ENCODE measurements around the gene TRIM24.
"Not testable (repeated sequence)": the region's sequence is repeated elsewhere in the genome, so short reads cannot be mapped to it uniquely, and the experiment has no call there.

Gene TRIM24

DNA sequence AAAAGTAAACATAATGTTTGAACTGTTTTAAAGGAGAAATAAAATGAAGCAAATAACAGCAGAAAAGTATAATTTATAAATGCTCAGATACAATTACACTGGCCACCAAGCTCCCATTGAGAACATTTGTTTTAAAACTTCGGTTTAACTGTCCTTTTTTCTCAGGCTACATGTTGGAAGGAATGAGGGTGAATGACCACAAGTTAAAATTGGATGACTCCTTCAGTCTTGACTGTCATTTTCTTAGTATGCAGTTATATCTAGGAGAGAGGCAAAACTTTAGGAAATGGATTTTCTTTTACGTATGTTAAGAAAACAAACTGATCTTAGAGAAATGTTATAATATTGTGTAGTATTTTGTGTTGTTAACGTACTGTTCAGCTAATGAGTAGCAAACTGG is 5.0 kb downstream of the TRIM24 start:
- H3K9ac ChIP-seq (ENCODE audit: insufficient read length, low read depth): no peak overlapping the region
- no peaks in the 10 kb centered on the region for H3K4me1 ChIP-seq (ENCODE audit: insufficient read depth, insufficient read length)
- no peak for DNase-seq (ENCODE audit: low read depth, low spot score)
- H3K27me3 ChIP-seq (ENCODE audit: insufficient read depth, insufficient read length): no peaks in the 10 kb centered on the region
- no peak overlapping the region for H3K4me3 ChIP-seq (ENCODE audit: insufficient read length, low read depth)
- H3K9me3 ChIP-seq (ENCODE audit: insufficient read depth, low read length): peaks cover 5% of the 10 kb centered on the region; the same call in 1 of the 2 replicates
- TF ChIP-seq ZNF274 (IDR thresholded peaks at IDR 0.05; ENCODE audit: low read depth, low read length) (no peak), SUZ12 (IDR thresholded peaks at IDR 0.05; ENCODE audit: extremely low read depth, insufficient read depth, insufficient read length) (no peak), YY1 (IDR thresholded peaks at IDR 0.05; ENCODE audit: insufficient read depth, insufficient read length) (no peak)
- H3K36me3 ChIP-seq (ENCODE audit: insufficient read depth, insufficient read length, low read length): peaks cover 19% of the 10 kb centered on the region

DNA sequence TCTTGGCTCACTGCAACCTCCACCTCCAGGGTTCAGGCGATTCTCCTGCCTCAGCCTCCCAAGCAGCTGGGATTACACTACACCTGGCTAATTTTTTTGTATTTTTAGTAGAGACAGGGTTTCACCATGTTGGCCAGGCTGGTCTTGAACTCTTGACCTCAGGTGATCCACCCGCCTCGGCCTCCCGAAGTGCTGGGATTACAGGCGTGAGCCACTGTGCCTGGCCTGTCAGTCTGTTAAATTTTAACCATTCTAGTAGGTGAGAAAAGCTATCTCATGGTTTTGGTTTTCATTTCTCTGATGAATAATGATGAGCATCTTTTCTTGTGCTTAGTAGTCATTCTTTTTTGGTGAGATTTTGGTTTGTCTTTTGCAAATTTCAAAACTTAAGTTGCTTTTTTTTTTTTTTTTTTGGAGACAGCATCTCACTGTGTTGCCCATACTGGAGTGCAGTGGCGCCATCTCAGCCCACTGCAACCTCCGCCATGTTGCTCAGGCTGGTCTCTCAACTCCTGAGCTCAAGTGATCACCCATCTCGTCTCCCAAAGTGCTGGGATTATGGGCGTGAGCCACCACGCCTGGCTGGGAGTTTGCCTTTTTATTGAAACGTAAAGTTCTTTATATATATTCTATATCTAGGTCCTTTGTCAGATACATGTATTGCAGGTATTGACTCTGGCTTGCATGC is 6.2 kb downstream of the TRIM24 start:
- H3K27me3 ChIP-seq (ENCODE audit: insufficient read depth, insufficient read length); DNase-seq (ENCODE audit: low read depth, low spot score); H3K4me3 ChIP-seq (ENCODE audit: insufficient read length, low read depth); H3K9ac ChIP-seq (ENCODE audit: insufficient read length, low read depth); H3K9me3 ChIP-seq (ENCODE audit: insufficient read depth, low read length); H3K4me1 ChIP-seq (ENCODE audit: insufficient read depth, insufficient read length): not testable (repeated sequence)
- H3K36me3 ChIP-seq (ENCODE audit: insufficient read depth, insufficient read length, low read length): peaks cover 19% of the 10 kb centered on the region

DNA sequence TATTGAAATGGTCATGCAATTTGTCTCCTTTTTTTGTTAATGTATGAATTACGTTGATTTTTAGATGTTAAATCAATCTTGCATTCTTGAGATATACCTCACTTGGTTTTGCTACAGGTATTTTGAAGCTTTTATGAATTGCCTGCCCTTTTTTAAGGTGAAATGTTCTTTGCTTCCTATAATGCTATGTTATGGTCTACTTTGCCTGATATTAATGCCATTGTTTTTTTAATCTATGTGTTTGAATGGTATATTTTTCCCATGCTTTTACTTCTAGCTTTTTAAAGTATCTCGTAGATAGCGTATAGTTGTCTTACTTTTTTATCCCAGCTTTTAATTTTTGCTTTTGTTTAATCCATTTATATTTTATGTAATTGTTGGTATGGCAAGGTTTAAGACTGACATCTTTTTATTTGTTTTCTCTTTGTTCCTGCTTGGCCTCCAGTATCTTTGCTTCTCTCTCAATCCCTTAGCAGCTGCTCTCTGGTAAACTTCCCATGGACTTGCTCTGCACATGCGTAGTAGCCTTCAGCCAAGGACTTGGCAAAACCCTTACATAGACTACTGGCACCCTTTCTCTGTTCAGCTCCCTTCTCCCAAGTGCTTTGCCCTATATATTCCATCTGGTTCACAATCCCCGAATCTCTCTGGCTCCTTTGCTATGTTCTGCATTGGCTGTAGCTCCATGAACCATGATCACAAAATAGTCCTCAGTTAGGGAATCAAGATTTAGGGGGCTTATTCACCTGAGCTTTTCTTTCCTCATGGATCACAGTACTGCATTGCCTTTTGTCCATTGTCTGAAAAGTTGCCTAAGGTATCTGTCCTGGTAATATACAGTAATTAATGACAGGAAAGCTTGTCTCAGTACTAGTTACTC is 8.4 kb downstream of the TRIM24 start:
- H3K9ac ChIP-seq (ENCODE audit: insufficient read length, low read depth): no peak overlapping the region
- no peaks in the 10 kb centered on the region for H3K4me1 ChIP-seq (ENCODE audit: insufficient read depth, insufficient read length)
- H3K9me3 ChIP-seq (ENCODE audit: insufficient read depth, low read length): peaks cover 1% of the 10 kb centered on the region; the same call in 1 of the 2 replicates
- peaks cover 11% of the 10 kb centered on the region for H3K36me3 ChIP-seq (ENCODE audit: insufficient read depth, insufficient read length, low read length)
- no peak for TF ChIP-seq ZNF274 (IDR thresholded peaks at IDR 0.05; ENCODE audit: low read depth, low read length)
- no peak for TF ChIP-seq YY1 (IDR thresholded peaks at IDR 0.05; ENCODE audit: insufficient read depth, insufficient read length)
- no peak for TF ChIP-seq SUZ12 (IDR thresholded peaks at IDR 0.05; ENCODE audit: extremely low read depth, insufficient read depth, insufficient read length)
- no peak overlapping the region for H3K4me3 ChIP-seq (ENCODE audit: insufficient read length, low read depth)
- H3K27me3 ChIP-seq (ENCODE audit: insufficient read depth, insufficient read length): no peaks in the 10 kb centered on the region
- DNase-seq (ENCODE audit: low read depth, low spot score): no peak

DNA sequence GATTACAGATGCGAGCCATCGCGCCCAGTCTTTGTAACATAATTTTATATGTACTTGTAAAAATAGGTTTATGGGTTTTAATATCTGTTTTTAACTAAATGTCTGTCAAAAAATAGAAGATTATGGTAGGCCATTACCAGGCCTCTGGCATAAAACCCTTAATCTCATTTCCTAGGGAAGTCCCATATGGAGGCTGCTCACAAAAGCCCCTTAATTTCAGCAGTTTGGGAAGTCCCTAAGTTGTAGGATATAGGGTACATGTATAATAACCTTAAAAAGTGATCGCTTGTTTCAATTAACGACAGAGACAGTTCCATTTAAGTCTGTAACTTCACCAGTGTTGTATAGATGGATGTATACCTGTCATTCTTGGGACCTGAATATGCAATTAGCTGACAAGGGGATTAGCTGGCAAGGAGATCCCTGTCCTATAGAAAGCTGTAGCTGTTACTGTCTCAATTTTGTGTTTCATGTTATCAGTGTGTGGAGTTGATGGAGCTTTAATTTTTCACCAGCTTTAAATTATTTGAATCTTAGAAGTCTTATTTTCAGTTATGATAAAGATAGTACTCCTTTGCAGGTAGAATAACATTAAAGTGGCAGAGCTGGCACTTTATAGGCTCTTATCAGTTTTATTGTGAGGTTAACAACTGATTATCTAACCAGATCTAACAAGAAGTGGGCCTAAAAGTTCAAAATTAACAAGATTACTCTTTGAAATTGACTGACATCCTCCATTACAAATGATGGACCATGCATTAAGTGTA is 10.5 kb downstream of the TRIM24 start:
- Histone ChIP-seq H3K4me1 (ENCODE audit: insufficient read depth, insufficient read length) (no peaks in the 10 kb centered on the region), H3K36me3 (ENCODE audit: insufficient read depth, insufficient read length, low read length) (peaks cover 11% of the 10 kb centered on the region), H3K9me3 (ENCODE audit: insufficient read depth, low read length) (no peaks in the 10 kb centered on the region), H3K4me3 (ENCODE audit: insufficient read length, low read depth) (no peak overlapping the region), H3K27me3 (ENCODE audit: insufficient read depth, insufficient read length) (no peaks in the 10 kb centered on the region), H3K9ac (ENCODE audit: insufficient read length, low read depth) (no peak overlapping the region)
- TF ChIP-seq YY1 (IDR thresholded peaks at IDR 0.05; ENCODE audit: insufficient read depth, insufficient read length) (no peak), SUZ12 (IDR thresholded peaks at IDR 0.05; ENCODE audit: extremely low read depth, insufficient read depth, insufficient read length) (no peak), ZNF274 (IDR thresholded peaks at IDR 0.05; ENCODE audit: low read depth, low read length) (no peak)
- no peak for DNase-seq (ENCODE audit: low read depth, low spot score)

DNA sequence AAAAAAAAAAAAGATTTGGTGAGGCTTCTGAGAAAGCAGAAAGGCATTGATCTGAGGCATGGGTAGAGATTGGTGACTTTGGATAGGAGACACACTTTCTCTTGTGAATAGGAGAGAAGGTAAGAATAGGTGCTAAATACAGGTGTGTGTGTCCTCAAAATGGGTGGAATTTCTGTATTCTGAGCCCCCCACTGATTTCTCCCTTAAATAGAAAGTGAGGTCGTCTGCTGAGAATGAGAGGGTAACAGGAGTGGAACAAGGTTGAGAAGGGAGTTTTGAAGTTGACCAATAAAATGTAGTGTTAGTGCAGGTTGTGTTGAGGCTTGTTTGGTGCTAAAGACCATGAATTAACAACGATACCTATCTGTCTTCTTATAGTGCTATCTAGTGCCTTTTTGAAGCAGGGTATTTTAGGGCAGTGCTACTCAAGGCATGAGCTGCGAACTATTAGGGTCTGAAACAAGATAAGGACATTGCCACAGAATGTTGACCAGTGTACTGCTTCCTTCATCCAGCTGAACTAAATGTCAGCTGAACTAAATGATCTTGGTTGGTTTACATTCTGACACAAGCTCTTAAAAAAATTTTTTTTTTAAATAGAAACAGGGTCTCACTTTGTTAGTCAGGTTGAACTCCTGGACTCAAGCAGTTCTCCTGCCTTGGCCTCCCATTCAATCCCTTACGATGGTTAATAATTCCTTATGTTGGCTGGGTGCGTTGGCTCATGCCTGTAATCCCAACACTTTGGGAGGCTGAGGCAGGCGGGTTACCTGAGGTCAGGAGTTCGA is 12.4 kb downstream of the TRIM24 start:
- Histone ChIP-seq H3K4me3 (ENCODE audit: insufficient read length, low read depth) (no peak overlapping the region), H3K9me3 (ENCODE audit: insufficient read depth, low read length) (no peaks in the 10 kb centered on the region), H3K27me3 (ENCODE audit: insufficient read depth, insufficient read length) (no peaks in the 10 kb centered on the region), H3K36me3 (ENCODE audit: insufficient read depth, insufficient read length, low read length) (peaks cover 11% of the 10 kb centered on the region), H3K4me1 (ENCODE audit: insufficient read depth, insufficient read length) (no peaks in the 10 kb centered on the region), H3K9ac (ENCODE audit: insufficient read length, low read depth) (no peak overlapping the region)
- TF ChIP-seq ZNF274 (IDR thresholded peaks at IDR 0.05; ENCODE audit: low read depth, low read length) (no peak), SUZ12 (IDR thresholded peaks at IDR 0.05; ENCODE audit: extremely low read depth, insufficient read depth, insufficient read length) (no peak), YY1 (IDR thresholded peaks at IDR 0.05; ENCODE audit: insufficient read depth, insufficient read length) (no peak)
- no peak for DNase-seq (ENCODE audit: low read depth, low spot score)

DNA sequence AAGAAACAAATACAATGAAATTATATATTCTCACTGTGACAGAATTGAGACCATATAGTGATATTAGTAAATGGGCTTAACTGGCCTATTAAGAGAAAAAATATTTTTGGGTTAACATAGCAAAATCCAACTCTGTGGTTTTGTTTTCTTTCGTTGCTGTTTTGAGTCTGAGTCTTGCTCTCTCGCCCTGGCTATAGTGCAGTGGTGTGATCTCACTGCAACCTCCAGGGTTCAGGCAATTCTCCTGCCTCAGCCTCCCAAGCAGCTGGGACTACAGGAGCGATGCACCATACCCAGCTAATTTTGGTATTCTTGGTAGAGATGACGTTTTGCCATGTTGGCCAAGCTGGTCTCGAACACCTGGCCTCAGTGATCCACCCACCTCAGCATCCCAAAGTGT is 15.3 kb downstream of the TRIM24 start:
- Histone ChIP-seq H3K9me3 (ENCODE audit: insufficient read depth, low read length) (no peaks in the 10 kb centered on the region), H3K4me3 (ENCODE audit: insufficient read length, low read depth) (no peak overlapping the region), H3K9ac (ENCODE audit: insufficient read length, low read depth) (no peak overlapping the region), H3K36me3 (ENCODE audit: insufficient read depth, insufficient read length, low read length) (no peaks in the 10 kb centered on the region), H3K27me3 (ENCODE audit: insufficient read depth, insufficient read length) (no peaks in the 10 kb centered on the region), H3K4me1 (ENCODE audit: insufficient read depth, insufficient read length) (no peaks in the 10 kb centered on the region)
- no peak for TF ChIP-seq SUZ12 (IDR thresholded peaks at IDR 0.05; ENCODE audit: extremely low read depth, insufficient read depth, insufficient read length)
- no peak for TF ChIP-seq ZNF274 (IDR thresholded peaks at IDR 0.05; ENCODE audit: low read depth, low read length)
- TF ChIP-seq YY1 (IDR thresholded peaks at IDR 0.05; ENCODE audit: insufficient read depth, insufficient read length): no peak
- no peak for DNase-seq (ENCODE audit: low read depth, low spot score)

All from NT2/D1 (cell line).